ENCODE results near the gene REC8.
A peak's percentile ranks its signal among the peaks of the same experiment; 100 is the strongest.

The REC8 gene

GRCh38 chr14:24183014-24183481 lies 11.2 kb downstream of the REC8 start:
- TF ChIP-seq CTCF (IDR thresholded peaks at IDR 0.05; ENCODE audit: low read depth, low read length, missing control alignments), result no peak
- H3K4me3 ChIP-seq (replicated peaks; ENCODE audit: low read depth, low read length), result no peak overlapping the region
- DNase-seq (ENCODE audit: extremely low read depth, low read depth), result no peak

GRCh38 chr14:24184104-24184970 lies 12.5 kb downstream of the REC8 start:
- H3K4me3 ChIP-seq (replicated peaks; ENCODE audit: low read depth, low read length), result no peak overlapping the region
- no peak for TF ChIP-seq CTCF (IDR thresholded peaks at IDR 0.05; ENCODE audit: low read depth, low read length, missing control alignments)
- DNase-seq (ENCODE audit: extremely low read depth, low read depth), result no peak

- TF ChIP-seq CTCF (IDR thresholded peaks at IDR 0.05; ENCODE audit: low read depth, low read length, missing control alignments), result no peak
- no peak for DNase-seq (ENCODE audit: extremely low read depth, low read depth)
- H3K4me3 ChIP-seq (replicated peaks; ENCODE audit: low read depth, low read length), result no peak overlapping the region
These were observed 13.1 kb downstream of the REC8 start for GRCh38 chr14:24185026-24185425.

- TF ChIP-seq CTCF (IDR thresholded peaks at IDR 0.05; ENCODE audit: low read depth, low read length, missing control alignments), result no peak
- H3K4me3 ChIP-seq (replicated peaks; ENCODE audit: low read depth, low read length), result no peak overlapping the region
- DNase-seq (ENCODE audit: extremely low read depth, low read depth), result no peak
These were observed 13.9 kb downstream of the REC8 start for GRCh38 chr14:24185741-24186140.

- no peak for DNase-seq (ENCODE audit: extremely low read depth, low read depth)
- no peak for TF ChIP-seq CTCF (IDR thresholded peaks at IDR 0.05; ENCODE audit: low read depth, low read length, missing control alignments)
- H3K4me3 ChIP-seq (replicated peaks; ENCODE audit: low read depth, low read length), result peak overlapping the region; percentile 89
These were observed 15.1 kb downstream of the REC8 start for GRCh38 chr14:24186831-24187538.

- peak overlapping the region; percentile 89 for H3K4me3 ChIP-seq (replicated peaks; ENCODE audit: low read depth, low read length)
- DNase-seq (ENCODE audit: extremely low read depth, low read depth), result no peak
- TF ChIP-seq CTCF (IDR thresholded peaks at IDR 0.05; ENCODE audit: low read depth, low read length, missing control alignments), result no peak
These were observed 15.6 kb downstream of the REC8 start for GRCh38 chr14:24187539-24187915.

Measured in HFF-Myc (cell line).